ENCODE results near the gene TTLL10.

DNA sequence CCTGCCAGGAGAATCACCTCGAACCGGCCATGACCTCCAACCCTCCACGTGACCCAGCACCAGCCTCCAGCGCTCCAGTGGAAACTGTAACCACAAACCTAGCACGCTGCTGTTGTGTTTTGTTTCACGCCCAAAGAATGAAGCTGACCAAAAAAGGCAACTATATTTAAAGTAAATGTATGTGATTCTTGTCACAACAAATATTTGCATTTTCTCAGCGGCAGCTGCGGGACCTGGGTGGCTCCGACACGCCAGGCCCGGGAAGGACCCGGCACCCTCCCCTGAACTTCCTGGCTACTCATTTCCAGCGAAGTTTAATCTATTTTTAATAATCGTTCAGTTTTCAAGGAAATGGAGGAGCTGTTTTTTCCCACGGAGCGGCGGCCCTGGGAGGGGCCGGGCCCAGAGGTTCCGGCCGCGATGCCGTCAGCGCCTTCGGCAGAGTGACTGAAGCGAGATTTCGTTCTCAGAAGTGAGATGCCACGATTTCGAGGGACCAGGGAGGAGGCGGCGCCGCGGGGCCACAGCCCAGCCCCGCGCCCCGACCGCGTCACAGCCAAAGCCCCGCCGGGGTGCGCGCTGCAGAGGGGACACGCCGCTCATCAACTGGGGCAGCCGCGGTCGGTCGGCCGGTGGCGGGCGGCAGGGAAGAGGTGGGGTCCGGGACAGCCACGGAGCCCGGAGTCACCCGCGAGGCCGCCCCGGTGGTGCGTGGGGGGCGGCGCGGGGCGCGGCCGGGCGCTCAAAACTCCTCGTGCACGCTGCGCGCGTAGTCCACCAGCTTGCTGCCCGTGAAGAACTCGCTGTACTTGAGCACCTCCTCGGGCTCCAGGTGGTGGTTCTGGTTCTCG, 43.3 kb downstream of the TTLL10 start:
- TF ChIP-seq, protein P1, sequence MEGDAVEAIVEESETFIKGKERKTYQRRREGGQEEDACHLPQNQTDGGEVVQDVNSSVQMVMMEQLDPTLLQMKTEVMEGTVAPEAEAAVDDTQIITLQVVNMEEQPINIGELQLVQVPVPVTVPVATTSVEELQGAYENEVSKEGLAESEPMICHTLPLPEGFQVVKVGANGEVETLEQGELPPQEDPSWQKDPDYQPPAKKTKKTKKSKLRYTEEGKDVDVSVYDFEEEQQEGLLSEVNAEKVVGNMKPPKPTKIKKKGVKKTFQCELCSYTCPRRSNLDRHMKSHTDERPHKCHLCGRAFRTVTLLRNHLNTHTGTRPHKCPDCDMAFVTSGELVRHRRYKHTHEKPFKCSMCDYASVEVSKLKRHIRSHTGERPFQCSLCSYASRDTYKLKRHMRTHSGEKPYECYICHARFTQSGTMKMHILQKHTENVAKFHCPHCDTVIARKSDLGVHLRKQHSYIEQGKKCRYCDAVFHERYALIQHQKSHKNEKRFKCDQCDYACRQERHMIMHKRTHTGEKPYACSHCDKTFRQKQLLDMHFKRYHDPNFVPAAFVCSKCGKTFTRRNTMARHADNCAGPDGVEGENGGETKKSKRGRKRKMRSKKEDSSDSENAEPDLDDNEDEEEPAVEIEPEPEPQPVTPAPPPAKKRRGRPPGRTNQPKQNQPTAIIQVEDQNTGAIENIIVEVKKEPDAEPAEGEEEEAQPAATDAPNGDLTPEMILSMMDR (IDR thresholded peaks at IDR 0.05 in 8 of 11, conservative IDR thresholded peaks at IDR 0.05 in 3 of 11) = no peak
- no peak for TF ChIP-seq POLR2A (IDR thresholded peaks at IDR 0.05)

All from spleen (tissue), 7 donors.